Liver (tissue), 9 donors: ENCODE results near the gene SHANK2. TPM values are rescaled to one million over a fixed set of nuclear protein-coding genes. Genes with fewer than 3 reads are reported as not detected.

ENCODE experiments used
- DNase-seq: peaks from one replicate; pipeline ENCODE4 v3.0.0-alpha.2; 2017; ENCODE audit warnings: low spot score
- H3K27ac ChIP-seq, 2 donors: one replicate each; pipeline ENCODE4 v1.7.0; 2013; ENCODE audit warnings: inconsistent platforms in 2 of 2, low read length in 2 of 2, control low read depth in 1 of 2, low read depth in 1 of 2, mild to moderate bottlenecking in 1 of 2
- H3K27me3 ChIP-seq, 4 donors: one replicate each; pipeline versions ENCODE4 v1.6.1 to v1.7.0; 2013; ENCODE audit warnings: low read length in 3 of 4, inconsistent platforms in 1 of 4, mild to moderate bottlenecking in 1 of 4, moderate library complexity in 1 of 4; ENCODE audit not compliant: control insufficient read depth in 4 of 4, insufficient read depth in 4 of 4
- H3K36me3 ChIP-seq, 4 donors: one replicate each; pipeline versions ENCODE4 v1.6.1 to v1.7.0; 2013; ENCODE audit warnings: low read length in 3 of 4, mild to moderate bottlenecking in 3 of 4, low read depth in 1 of 4, moderate library complexity in 1 of 4; ENCODE audit not compliant: control insufficient read depth in 4 of 4, insufficient read depth in 3 of 4
- H3K4me1 ChIP-seq, 4 donors: one replicate each; pipeline versions ENCODE4 v1.6.1 to v1.7.0; 2013; ENCODE audit warnings: low read length in 3 of 4, mild to moderate bottlenecking in 3 of 4, moderate library complexity in 1 of 4; ENCODE audit not compliant: control insufficient read depth in 4 of 4, insufficient read depth in 4 of 4
- H3K4me3 ChIP-seq, 3 donors: one replicate each; pipeline versions ENCODE4 v1.6.1 to v1.7.0; 2013; ENCODE audit warnings: low read length in 3 of 3, control low read depth in 1 of 3, low read depth in 1 of 3, mild to moderate bottlenecking in 1 of 3
- H3K9ac ChIP-seq, 2 donors: one replicate each; pipeline ENCODE4 v1.7.0; 2013; ENCODE audit warnings: low read length in 2 of 2, mild to moderate bottlenecking in 2 of 2, moderate library complexity in 2 of 2, control low read depth in 1 of 2, low read depth in 1 of 2
- H3K9me3 ChIP-seq, 4 donors: one replicate each; pipeline versions ENCODE4 v1.6.1 to v1.7.0; 2013; ENCODE audit warnings: low read length in 3 of 4; ENCODE audit not compliant: control insufficient read depth in 4 of 4
- EGR1 ChIP-seq, 2 donors: IDR thresholded peaks; 2 replicates each; pipeline ENCODE4 v1.6.1; 2016 to 2018; ENCODE audit warnings: antibody characterized with exemption in 2 of 2, low read depth in 2 of 2
- FOXA2 ChIP-seq: IDR thresholded peaks from 2 replicates; pipeline ENCODE4 v1.6.1; 2016; ENCODE audit warnings: antibody characterized with exemption
- GABPA ChIP-seq, 2 donors: IDR thresholded peaks in 1 of 2; conservative IDR thresholded peaks in 1 of 2; 2 replicates each; pipeline ENCODE4 v1.6.1; 2016; ENCODE audit warnings: antibody characterized with exemption in 2 of 2, mild to moderate bottlenecking in 1 of 2, moderate library complexity in 1 of 2
- HNF4A ChIP-seq, 2 donors: conservative IDR thresholded peaks; 2 replicates each; pipeline ENCODE4 v1.6.1; 2016; ENCODE audit warnings: antibody characterized with exemption in 2 of 2, mild to moderate bottlenecking in 2 of 2
- HNF4G ChIP-seq: IDR thresholded peaks from 2 replicates; pipeline ENCODE4 v1.6.1; 2016; ENCODE audit warnings: antibody characterized with exemption
- JUND ChIP-seq, 2 donors: IDR thresholded peaks; 2 replicates each; pipeline ENCODE4 v1.6.1; 2016; ENCODE audit warnings: antibody characterized with exemption in 2 of 2
- NR2F2 ChIP-seq: IDR thresholded peaks from 2 replicates; pipeline ENCODE4 v1.6.1; 2016; ENCODE audit warnings: antibody characterized with exemption
- RAD21 ChIP-seq, 2 donors: IDR thresholded peaks; 2 replicates each; pipeline ENCODE4 v1.6.1; 2016; ENCODE audit warnings: antibody characterized with exemption in 2 of 2, mild to moderate bottlenecking in 2 of 2
- RXRA ChIP-seq, 2 donors: IDR thresholded peaks; 2 replicates each; pipeline ENCODE4 v1.6.1; 2017 to 2018; ENCODE audit warnings: antibody characterized with exemption in 2 of 2, mild to moderate bottlenecking in 1 of 2
- SP1 ChIP-seq: IDR thresholded peaks from 2 replicates; pipeline ENCODE4 v1.6.1; 2018; ENCODE audit warnings: antibody characterized with exemption, mild to moderate bottlenecking
- TAF1 ChIP-seq: conservative IDR thresholded peaks from 2 replicates; pipeline ENCODE4 v1.6.1; 2016; ENCODE audit warnings: antibody characterized with exemption, mild to moderate bottlenecking
- YY1 ChIP-seq: IDR thresholded peaks from 2 replicates; pipeline ENCODE4 v1.6.1; 2016; ENCODE audit warnings: antibody characterized with exemption, mild to moderate bottlenecking
- WGBS: extraction: QIAGEN DNeasy Blood & Tissue Kit; methylation state at CpG from one replicate; pipeline ENCODE4 v1.1.7; 2013; 5-methylcytosine and 5-hydroxymethylcytosine counted together
- polyA plus RNA-seq, 2 donors: library from polyadenylated mRNA; stranded (reverse) in 1 of 2; unstranded in 1 of 2; fragments of 200-250 nt in 1 of 2; fragments of >200 nt in 1 of 2; fragmentation: Nextera tagmentation in 1 of 2; extraction: Ambion mirVana in 1 of 2; gene quantifications; one replicate each; pipeline versions ENCODE4 v1.2.1 to v1.2.3, GENCODE V29; 2013 to 2015
- total RNA-seq, 2 donors: library from RNA; depleted of rRNA; stranded (reverse); fragments of >200 nt; gene quantifications; one replicate each; pipeline ENCODE4 v1.2.3, GENCODE V29; 2014
- TF ChIP-seq, protein P1 (sequence below): IDR thresholded peaks from 2 replicates; pipeline ENCODE4 v1.6.1; 2016; ENCODE audit warnings: antibody characterized with exemption
- TF ChIP-seq, protein P2 (sequence below): IDR thresholded peaks from 2 replicates; pipeline ENCODE4 v1.6.1; 2016; ENCODE audit warnings: antibody characterized with exemption
- TF ChIP-seq, protein P3 (sequence below): IDR thresholded peaks from 2 replicates; pipeline ENCODE4 v1.6.1; 2016; ENCODE audit warnings: antibody characterized with exemption
- TF ChIP-seq, protein P4 (sequence below): fragments of 150-350 bp; IDR thresholded peaks from 2 replicates; pipeline ENCODE4 v1.5.1; 2017; ENCODE audit warnings: improper control_type of control experiment, low read depth, low read length; ENCODE audit not compliant: missing input control
- donor health status: healthy.
- donor health status: healthy.
- donor health status: healthy.
- donor health status: healthy.
- donor health status: healthy.

The SHANK2 gene
- total and polyA plus RNA-seq, 4 donors = 5.4 to 36.4 (median 12.4) TPM

DNA sequence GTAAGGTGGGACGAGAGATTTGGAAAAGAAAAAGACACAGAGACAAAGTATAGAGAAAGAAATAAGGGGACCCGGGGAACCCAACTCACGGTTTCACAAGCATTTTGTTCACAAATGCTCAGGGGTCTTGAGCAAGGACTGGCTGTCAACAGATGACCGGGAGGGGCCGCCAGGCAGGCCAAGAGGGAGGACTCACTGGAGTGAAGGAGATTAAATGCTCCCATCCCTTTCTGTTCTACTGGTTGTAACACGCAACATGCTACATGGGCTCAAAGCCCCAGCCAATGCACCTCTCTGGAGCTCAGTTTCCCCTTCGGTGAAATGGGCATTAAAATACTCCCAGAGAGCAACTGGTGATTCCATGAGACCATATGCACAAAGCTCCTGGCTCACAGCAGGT is 13.4 kb downstream of the SHANK2 start (continued):
- no peak for TF ChIP-seq SP1
- no peak for TF ChIP-seq GABPA (IDR thresholded peaks at IDR 0.05 in 1 of 2, conservative IDR thresholded peaks at IDR 0.05 in 1 of 2)
- TF ChIP-seq, protein P1, sequence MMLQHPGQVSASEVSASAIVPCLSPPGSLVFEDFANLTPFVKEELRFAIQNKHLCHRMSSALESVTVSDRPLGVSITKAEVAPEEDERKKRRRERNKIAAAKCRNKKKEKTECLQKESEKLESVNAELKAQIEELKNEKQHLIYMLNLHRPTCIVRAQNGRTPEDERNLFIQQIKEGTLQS = no peak
- TF ChIP-seq TAF1 = no peak
- no peak for TF ChIP-seq FOXA2
- no peak for TF ChIP-seq EGR1 (IDR thresholded peaks at IDR 0.05; ENCODE audit: low read depth in 2 of 2)
- no peak for TF ChIP-seq YY1
- TF ChIP-seq HNF4G = no peak
- no peak for TF ChIP-seq RAD21 (IDR thresholded peaks at IDR 0.05)

DNA sequence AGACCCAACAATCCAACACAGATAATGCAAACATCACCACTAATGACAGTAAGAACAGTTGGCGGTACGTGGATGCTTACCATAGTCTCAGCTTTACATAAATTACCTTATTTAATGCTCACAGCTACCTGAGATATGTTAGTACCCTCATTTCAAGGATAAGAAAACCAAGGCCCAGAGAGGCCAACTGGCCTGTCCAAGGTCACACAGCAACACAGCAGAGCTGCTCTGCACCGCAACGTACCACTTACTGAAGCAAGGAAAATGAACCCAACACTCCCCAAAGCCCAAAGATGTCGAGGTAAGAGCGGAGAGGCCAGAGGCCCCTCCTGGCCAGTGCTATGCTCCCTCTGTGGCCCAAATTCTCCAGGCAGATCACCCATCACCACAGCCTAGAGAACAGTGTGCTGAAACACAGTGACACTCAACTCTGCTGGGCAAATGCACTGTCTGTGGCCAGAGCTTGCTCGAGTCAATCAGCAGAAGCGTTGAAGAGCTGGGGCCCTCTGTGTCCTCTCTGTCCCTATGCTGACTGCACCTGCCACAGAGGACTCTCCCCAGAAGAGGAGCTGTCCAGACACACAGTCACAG is 14.0 kb downstream of the SHANK2 start:
- Histone ChIP-seq H3K4me3 (no peak overlapping the region), H3K27me3 (no peaks in the 10 kb centered on the region), H3K9me3 (no peaks in the 10 kb centered on the region), H3K9ac (no peak overlapping the region), H3K27ac (no peak overlapping the region), H3K36me3 (peaks cover 0 to 12% (median 3%) of the 10 kb centered on the region in 4 donors), H3K4me1 (peaks cover 7 to 10% (median 8%) of the 10 kb centered on the region in 4 donors)
- 92% methylated on average over 8 of the region's 8 CpGs for WGBS
- DNase-seq = no peak
- TF ChIP-seq RXRA (IDR thresholded peaks at IDR 0.05) (no peak), EGR1 (IDR thresholded peaks at IDR 0.05; ENCODE audit: low read depth in 2 of 2) (no peak), JUND (IDR thresholded peaks at IDR 0.05) (no peak), NR2F2 (no peak), HNF4A (conservative IDR thresholded peaks at IDR 0.05) (no peak), TAF1 (no peak), HNF4G (no peak)
- TF ChIP-seq, protein P2, sequence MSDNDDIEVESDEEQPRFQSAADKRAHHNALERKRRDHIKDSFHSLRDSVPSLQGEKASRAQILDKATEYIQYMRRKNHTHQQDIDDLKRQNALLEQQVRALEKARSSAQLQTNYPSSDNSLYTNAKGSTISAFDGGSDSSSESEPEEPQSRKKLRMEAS = no peak
- TF ChIP-seq, protein P3, sequence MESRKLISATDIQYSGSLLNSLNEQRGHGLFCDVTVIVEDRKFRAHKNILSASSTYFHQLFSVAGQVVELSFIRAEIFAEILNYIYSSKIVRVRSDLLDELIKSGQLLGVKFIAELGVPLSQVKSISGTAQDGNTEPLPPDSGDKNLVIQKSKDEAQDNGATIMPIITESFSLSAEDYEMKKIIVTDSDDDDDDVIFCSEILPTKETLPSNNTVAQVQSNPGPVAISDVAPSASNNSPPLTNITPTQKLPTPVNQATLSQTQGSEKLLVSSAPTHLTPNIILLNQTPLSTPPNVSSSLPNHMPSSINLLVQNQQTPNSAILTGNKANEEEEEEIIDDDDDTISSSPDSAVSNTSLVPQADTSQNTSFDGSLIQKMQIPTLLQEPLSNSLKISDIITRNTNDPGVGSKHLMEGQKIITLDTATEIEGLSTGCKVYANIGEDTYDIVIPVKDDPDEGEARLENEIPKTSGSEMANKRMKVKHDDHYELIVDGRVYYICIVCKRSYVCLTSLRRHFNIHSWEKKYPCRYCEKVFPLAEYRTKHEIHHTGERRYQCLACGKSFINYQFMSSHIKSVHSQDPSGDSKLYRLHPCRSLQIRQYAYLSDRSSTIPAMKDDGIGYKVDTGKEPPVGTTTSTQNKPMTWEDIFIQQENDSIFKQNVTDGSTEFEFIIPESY = no peak
- TF ChIP-seq, protein P1 = no peak
- TF ChIP-seq, protein P4, sequence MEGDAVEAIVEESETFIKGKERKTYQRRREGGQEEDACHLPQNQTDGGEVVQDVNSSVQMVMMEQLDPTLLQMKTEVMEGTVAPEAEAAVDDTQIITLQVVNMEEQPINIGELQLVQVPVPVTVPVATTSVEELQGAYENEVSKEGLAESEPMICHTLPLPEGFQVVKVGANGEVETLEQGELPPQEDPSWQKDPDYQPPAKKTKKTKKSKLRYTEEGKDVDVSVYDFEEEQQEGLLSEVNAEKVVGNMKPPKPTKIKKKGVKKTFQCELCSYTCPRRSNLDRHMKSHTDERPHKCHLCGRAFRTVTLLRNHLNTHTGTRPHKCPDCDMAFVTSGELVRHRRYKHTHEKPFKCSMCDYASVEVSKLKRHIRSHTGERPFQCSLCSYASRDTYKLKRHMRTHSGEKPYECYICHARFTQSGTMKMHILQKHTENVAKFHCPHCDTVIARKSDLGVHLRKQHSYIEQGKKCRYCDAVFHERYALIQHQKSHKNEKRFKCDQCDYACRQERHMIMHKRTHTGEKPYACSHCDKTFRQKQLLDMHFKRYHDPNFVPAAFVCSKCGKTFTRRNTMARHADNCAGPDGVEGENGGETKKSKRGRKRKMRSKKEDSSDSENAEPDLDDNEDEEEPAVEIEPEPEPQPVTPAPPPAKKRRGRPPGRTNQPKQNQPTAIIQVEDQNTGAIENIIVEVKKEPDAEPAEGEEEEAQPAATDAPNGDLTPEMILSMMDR = no peak

DNA sequence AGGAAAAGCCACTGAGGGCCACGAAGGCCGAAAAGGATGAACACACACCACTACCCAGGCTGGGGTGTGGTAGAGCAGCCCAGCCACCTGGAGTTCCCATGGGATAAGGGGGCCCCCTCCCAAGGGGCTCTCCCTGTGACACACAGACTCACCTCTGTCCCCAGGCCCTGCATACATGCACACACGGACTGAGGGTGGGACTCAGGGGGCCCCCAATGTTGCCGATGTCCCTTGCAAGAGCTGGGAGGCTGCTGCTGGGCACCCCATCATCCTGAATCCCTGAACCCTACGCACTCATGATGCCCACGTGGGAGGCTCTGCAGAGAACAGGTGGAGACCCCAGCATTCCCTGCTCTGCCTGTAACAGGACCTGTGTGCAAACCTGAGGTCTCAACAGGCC is 14.5 kb downstream of the SHANK2 start:
- WGBS = 86% methylated on average over 6 of the region's 6 CpGs
- Histone ChIP-seq H3K27me3 (no peaks in the 10 kb centered on the region), H3K4me3 (no peak overlapping the region), H3K9ac (no peak overlapping the region), H3K27ac (no peak overlapping the region), H3K9me3 (no peaks in the 10 kb centered on the region), H3K4me1 (peaks cover 7 to 15% (median 9%) of the 10 kb centered on the region in 4 donors), H3K36me3 (peaks cover 0 to 12% (median 3%) of the 10 kb centered on the region in 4 donors)
- TF ChIP-seq FOXA2 (no peak), SP1 (no peak)
- no peak for DNase-seq
